ELR (cell line): ENCODE measurements around the gene PIGC.

Experiments
- DNase-seq: peaks from one replicate; pipeline ENCODE4 v3.0.0-alpha.2; 2015; ENCODE audit warnings: low read depth

PIGC gene

GRCh38 chr1:172398193-172398592 lies 45.7 kb downstream of the PIGC start:
- no peak for DNase-seq

- DNase-seq: no peak
Measured at GRCh38 chr1:172397633-172398032, 46.2 kb downstream of the PIGC start.

GRCh38 chr1:172397221-172397620 lies 46.6 kb downstream of the PIGC start:
- peak; percentile 61 for DNase-seq

- no peak for DNase-seq
Measured at GRCh38 chr1:172395576-172395975, 48.3 kb downstream of the PIGC start.

- no peak for DNase-seq
Measured at GRCh38 chr1:172394811-172395210, 49.1 kb downstream of the PIGC start.

- no peak for DNase-seq
Measured at GRCh38 chr1:172394141-172394751, 49.6 kb downstream of the PIGC start.

- DNase-seq: no peak
Measured at GRCh38 chr1:172393354-172393753, 50.5 kb downstream of the PIGC start.

GRCh38 chr1:172391976-172392375 lies 51.9 kb downstream of the PIGC start:
- no peak for DNase-seq
